H1 (cell line): Measurements from ENCODE around the gene KCNE4.

Experiments used
- CTCF ChIP-seq, 3 experiments: IDR thresholded peaks; 1 replicate in 2 of 3; 2 replicates in 1 of 3; pipeline versions ENCODE4 v1.5.1 to v1.6.1; 2011; ENCODE audit warnings: low read length in 3 of 3, mild to moderate bottlenecking in 3 of 3, inconsistent platforms in 2 of 3, low read depth in 1 of 3, moderate library complexity in 1 of 3; ENCODE audit not compliant: insufficient read depth in 1 of 3; ENCODE audit errors: control extremely low read depth in 1 of 3
- EP300 ChIP-seq, 2 experiments: IDR thresholded peaks; 1 replicate in 1 of 2; 2 replicates in 1 of 2; pipeline ENCODE4 v1.6.1; 2011 to 2012; ENCODE audit warnings: low read depth in 2 of 2, low read length in 2 of 2, mild to moderate bottlenecking in 2 of 2, borderline replicate concordance in 1 of 2, inconsistent platforms in 1 of 2, moderate library complexity in 1 of 2
- EZH2 ChIP-seq: fragments of 200-600 bp; sonication (generic); IDR thresholded peaks from 2 replicates; pipeline ENCODE4 v1.7.1; 2012; ENCODE audit warnings: low read depth, mild to moderate bottlenecking, moderate library complexity, low read length, inconsistent platforms; ENCODE audit not compliant: severe bottlenecking
- KDM1A ChIP-seq: fragments of 200-600, 300-600 bp; sonication (generic); IDR thresholded peaks from 2 replicates; pipeline ENCODE4 v1.7.1; 2016; ENCODE audit warnings: mild to moderate bottlenecking, low read length, borderline replicate concordance
- POLR2A ChIP-seq, 2 experiments: IDR thresholded peaks; 1 replicate in 1 of 2; 2 replicates in 1 of 2; pipeline ENCODE4 v1.6.1; 2011; ENCODE audit warnings: low read depth in 2 of 2, low read length in 2 of 2, mild to moderate bottlenecking in 2 of 2; ENCODE audit errors: control extremely low read depth in 1 of 2
- POLR2AphosphoS5 ChIP-seq: IDR thresholded peaks from 2 replicates; pipeline ENCODE4 v1.6.1; 2011; ENCODE audit warnings: low read depth, low read length
- RAD21 ChIP-seq, 2 experiments: IDR thresholded peaks in 1 of 2; conservative IDR thresholded peaks in 1 of 2; 2 replicates each; pipeline ENCODE4 v1.6.1; 2011; ENCODE audit warnings: low read depth in 2 of 2, low read length in 2 of 2, improper control_type of control experiment in 1 of 2, inconsistent platforms in 1 of 2, mild to moderate bottlenecking in 1 of 2, moderate library complexity in 1 of 2
- RFX5 ChIP-seq: IDR thresholded peaks from 2 replicates; pipeline ENCODE4 v1.6.1; 2011; ENCODE audit warnings: low read depth, low read length, improper control_type of control experiment, borderline replicate concordance
- SIN3A ChIP-seq, 2 experiments: IDR thresholded peaks in 1 of 2; conservative IDR thresholded peaks in 1 of 2; 2 replicates each; pipeline ENCODE4 v1.6.1; 2011 to 2012; ENCODE audit warnings: low read length in 2 of 2, improper control_type of control experiment in 1 of 2, low read depth in 1 of 2, mild to moderate bottlenecking in 1 of 2
- SP1 ChIP-seq: IDR thresholded peaks from 2 replicates; pipeline ENCODE4 v1.6.1; 2011; ENCODE audit warnings: low read depth, low read length
- SUZ12 ChIP-seq: fragments of 200-600 bp; sonication (generic); IDR thresholded peaks from 2 replicates; pipeline ENCODE4 v1.6.1; 2012; ENCODE audit warnings: mild to moderate bottlenecking, inconsistent platforms, low read length, moderate library complexity, mixed read lengths

GRCh38 chr2:223096235-223096970 is 44.4 kb downstream of the KCNE4 start:
- TF ChIP-seq POLR2AphosphoS5 (no peak), EZH2 (no peak), EP300 (IDR thresholded peaks at IDR 0.05; ENCODE audit: borderline replicate concordance in 1 of 2, low read depth in 2 of 2, low read length in 2 of 2) (no peak), CTCF (IDR thresholded peaks at IDR 0.05; ENCODE audit: control extremely low read depth in 1 of 3, insufficient read depth in 1 of 3, low read depth in 1 of 3, low read length in 3 of 3) (no peak), POLR2A (IDR thresholded peaks at IDR 0.05; ENCODE audit: control extremely low read depth in 1 of 2, low read depth in 2 of 2, low read length in 2 of 2) (no peak), KDM1A (no peak), RAD21 (IDR thresholded peaks at IDR 0.05 in 1 of 2, conservative IDR thresholded peaks at IDR 0.05 in 1 of 2; ENCODE audit: low read depth in 2 of 2, low read length in 2 of 2) (no peak), SP1 (no peak), SUZ12 (no peak), SIN3A (conservative IDR thresholded peaks at IDR 0.05 in 1 of 2, IDR thresholded peaks at IDR 0.05 in 1 of 2; ENCODE audit: low read depth in 1 of 2, low read length in 2 of 2) (no peak), RFX5 (no peak)
